HepG2 (cell line): ENCODE results near the gene CEP120. TPM values are rescaled to one million over a fixed set of nuclear protein-coding genes. Genes with fewer than 3 reads are reported as not detected.

ENCODE experiments used
- ARNTL ChIP-seq: sonication (generic); formaldehyde crosslinking; IDR thresholded peaks from 2 replicates; pipeline ENCODE4 v1.4.0; 2020; ENCODE audit warnings: mild to moderate bottlenecking, missing genetic modification reagents
- CEBPB ChIP-seq: IDR thresholded peaks from 2 replicates; pipeline ENCODE4 v1.6.1; 2011; ENCODE audit warnings: low read depth, low read length, improper control_type of control experiment, borderline replicate concordance
- CHD2 ChIP-seq: IDR thresholded peaks from 2 replicates; pipeline ENCODE4 v1.6.1; 2011; ENCODE audit warnings: low read depth, low read length, improper control_type of control experiment
- CREM ChIP-seq, 2 experiments: sonication (generic) in 1 of 2; formaldehyde crosslinking in 1 of 2; IDR thresholded peaks; 2 replicates each; pipeline versions ENCODE4 v1.4.0 to v1.6.1; 2016 to 2020; ENCODE audit warnings: antibody characterized with exemption in 1 of 2, mild to moderate bottlenecking in 1 of 2, missing genetic modification reagents in 1 of 2
- ETV6 ChIP-seq: sonication (generic); formaldehyde crosslinking; conservative IDR thresholded peaks from 2 replicates; pipeline ENCODE4 v1.4.0; 2020; ENCODE audit warnings: missing genetic modification reagents
- GLI4 ChIP-seq: sonication (generic); formaldehyde crosslinking; IDR thresholded peaks from 2 replicates; pipeline ENCODE4 v1.5.1; 2020; ENCODE audit warnings: missing genetic modification reagents, mild to moderate bottlenecking, moderate library complexity, borderline replicate concordance
- GZF1 ChIP-seq: sonication (generic); formaldehyde crosslinking; IDR thresholded peaks from 2 replicates; pipeline ENCODE4 v1.5.1; 2020; ENCODE audit warnings: mild to moderate bottlenecking, missing genetic modification reagents
- NFE2L1 ChIP-seq: sonication (generic); formaldehyde crosslinking; IDR thresholded peaks from 2 replicates; pipeline ENCODE4 v1.4.0; 2020; ENCODE audit warnings: missing genetic modification reagents, mild to moderate bottlenecking, borderline replicate concordance
- PCBP2 ChIP-seq: fragments of 200-400 bp; formaldehyde crosslinking; optimal IDR thresholded peaks from 2 replicates; pipeline ENCODE3; 2018; ENCODE audit warnings: low read length, low read depth; ENCODE audit not compliant: poor library complexity, severe bottlenecking
- POLR2G ChIP-seq: fragments of 200-400 bp; formaldehyde crosslinking; IDR thresholded peaks from 2 replicates; pipeline ENCODE4 v1.6.1; 2018; ENCODE audit warnings: mild to moderate bottlenecking, low read depth, low read length, moderate library complexity
- RBFOX2 ChIP-seq: fragments of 200-400 bp; formaldehyde crosslinking; IDR thresholded peaks from 2 replicates; pipeline ENCODE4 v1.6.1; 2017; ENCODE audit warnings: low read depth, mild to moderate bottlenecking, low read length
- TOE1 ChIP-seq: sonication (generic); formaldehyde crosslinking; IDR thresholded peaks from 2 replicates; pipeline ENCODE4 v1.4.0; 2020; ENCODE audit warnings: mild to moderate bottlenecking, missing genetic modification reagents
- ZEB1 ChIP-seq: IDR thresholded peaks from 2 replicates; pipeline ENCODE4 v1.6.1; 2012; ENCODE audit warnings: mild to moderate bottlenecking, low read depth, inconsistent platforms; ENCODE audit not compliant: insufficient replicate concordance
- ZNF224 ChIP-seq: sonication (generic); formaldehyde crosslinking; IDR thresholded peaks from 2 replicates; pipeline ENCODE4 v1.5.0; 2020; ENCODE audit warnings: mild to moderate bottlenecking, missing genetic modification reagents
- ZNF235 ChIP-seq: sonication (generic); formaldehyde crosslinking; IDR thresholded peaks from 2 replicates; pipeline ENCODE4 v1.8.1; 2023; ENCODE audit warnings: mild to moderate bottlenecking, missing genetic modification reagents, borderline replicate concordance
- ZNF468 ChIP-seq: sonication (generic); formaldehyde crosslinking; IDR thresholded peaks from 2 replicates; pipeline ENCODE4 v1.8.0; 2022; ENCODE audit warnings: mild to moderate bottlenecking, moderate library complexity, missing genetic modification reagents
- ZNF546 ChIP-seq: sonication (generic); formaldehyde crosslinking; conservative IDR thresholded peaks from 2 replicates; pipeline ENCODE4 v1.8.1; 2023; ENCODE audit warnings: mild to moderate bottlenecking, missing genetic modification reagents
- ZNF629 ChIP-seq: sonication (generic); formaldehyde crosslinking; conservative IDR thresholded peaks from 2 replicates; pipeline ENCODE4 v1.5.0; 2020; ENCODE audit warnings: missing genetic modification reagents
- ZNF83 ChIP-seq: sonication (generic); formaldehyde crosslinking; IDR thresholded peaks from 2 replicates; pipeline ENCODE4 v1.4.0; 2020; ENCODE audit warnings: missing genetic modification reagents, mild to moderate bottlenecking, borderline replicate concordance
- ZSCAN22 ChIP-seq: sonication (generic); formaldehyde crosslinking; IDR thresholded peaks from 2 replicates; pipeline ENCODE4 v1.4.0; 2020; ENCODE audit warnings: mild to moderate bottlenecking, missing genetic modification reagents
- polyA plus RNA-seq, 8 experiments: library from polyadenylated mRNA; depleted of rRNA in 3 of 8; stranded (reverse) in 7 of 8; unstranded in 1 of 8; fragments of >200 nt; fragmentation: Illumina TruSeq in 4 of 8; extraction: Trizol in 4 of 8; gene quantifications; 2 replicates each; pipeline versions ENCODE4 v1.2.1 to v1.2.3, GENCODE V29; 2011 to 2016; ENCODE audit warnings: low read depth in 4 of 8, missing spikeins in 1 of 8, mixed read lengths in 1 of 8; ENCODE audit not compliant: insufficient read depth in 1 of 8
- total RNA-seq, 5 experiments: library from RNA; depleted of rRNA; stranded (reverse); fragments of >200 nt; fragmentation: Illumina TruSeq; extraction: Trizol; gene quantifications; 2 replicates each; pipeline ENCODE4 v1.2.3, GENCODE V29; 2016; ENCODE audit warnings: low read depth in 1 of 5
- TF ChIP-seq, protein P1 (sequence below): IDR thresholded peaks from 2 replicates; pipeline ENCODE4 v1.6.1; 2016; ENCODE audit warnings: mild to moderate bottlenecking
- TF ChIP-seq, protein P2 (sequence below): sonication (generic); formaldehyde crosslinking; IDR thresholded peaks from 2 replicates; pipeline ENCODE4 v1.5.0; 2020; ENCODE audit warnings: missing genetic modification reagents
- TF ChIP-seq, protein P3 (sequence below): sonication (generic); formaldehyde crosslinking; conservative IDR thresholded peaks from 2 replicates; pipeline ENCODE4 v1.4.0; 2020; ENCODE audit warnings: missing genetic modification reagents

Gene CEP120
- total and polyA plus RNA-seq, 2 of the 13 experiments (the other 11 are each of a cell fraction or from before 2014, with no cell fraction given) = 8.0 to 14.7 TPM

DNA sequence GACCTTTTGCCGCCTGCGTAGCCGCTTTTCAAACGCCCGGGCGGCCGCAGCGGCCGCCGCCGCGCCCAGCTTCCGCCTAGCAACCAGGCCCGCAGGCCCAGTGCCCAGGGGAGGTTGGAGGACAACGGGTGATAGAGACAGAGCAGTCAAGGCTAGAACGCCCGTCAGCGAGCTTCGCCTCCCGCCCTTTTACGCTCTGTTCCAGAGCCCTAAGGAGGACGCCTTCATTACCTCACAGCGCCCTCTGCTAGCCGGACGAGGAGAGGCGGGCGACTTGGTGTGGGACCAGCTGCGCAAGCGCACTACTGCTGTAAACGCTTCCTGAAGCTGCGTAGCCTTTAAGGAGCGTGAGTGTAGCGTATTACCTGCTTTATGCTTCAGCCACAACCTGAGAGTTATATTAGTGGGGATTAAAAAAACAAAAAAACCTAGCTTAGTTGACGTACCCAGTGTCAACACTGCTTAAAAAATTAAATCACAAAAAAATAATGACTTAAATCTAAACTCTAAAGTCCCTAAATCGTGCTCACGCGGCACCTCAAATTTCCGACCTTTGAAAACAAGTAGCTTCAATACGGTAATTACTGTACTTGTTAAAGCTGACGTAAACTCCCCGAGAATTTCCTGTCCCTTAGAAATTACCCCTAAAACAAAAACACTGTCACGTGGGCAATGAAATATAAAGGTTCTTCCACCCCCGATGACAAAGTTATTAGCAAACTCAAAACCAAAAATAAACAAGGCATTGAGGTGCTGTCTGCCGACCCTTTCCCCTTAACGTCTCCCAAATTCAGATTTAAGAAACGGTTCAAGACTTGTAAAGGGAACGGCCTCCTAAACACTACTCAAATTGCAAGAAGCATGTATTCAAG lies at the start of gene CEP120 (continued):
- TF ChIP-seq NFE2L1 (CRISPR knock-in tag) (no peak), CEBPB (no peak), ZNF468 (CRISPR knock-in tag) (no peak), GLI4 (CRISPR knock-in tag) (no peak), TOE1 (no peak), ZNF235 (CRISPR knock-in tag) (no peak), ZNF629 (no peak), ARNTL (CRISPR knock-in tag) (no peak), CREM (IDR thresholded peaks at IDR 0.05) (peak; percentile 40), CREM (CRISPR knock-in tag; IDR thresholded peaks at IDR 0.05) (no peak), ETV6 (CRISPR knock-in tag) (no peak; the same call in 1 of the 2 replicates), GZF1 (CRISPR knock-in tag) (peak; percentile 100), ZNF546 (peak; percentile 82; the same call in 1 of the 2 replicates), ZSCAN22 (CRISPR knock-in tag) (peak; percentile 20; the same call in 1 of the 2 replicates), POLR2G (peak; percentile 94), RBFOX2 (peak; percentile 92), ZEB1 (no peak), ZNF224 (CRISPR knock-in tag) (0 out of 2 replicates have a peak, but pooled peaks have one; percentile 70), CHD2 (peak; percentile 49; the same call in 1 of the 2 replicates), ZNF83 (no peak), PCBP2 (no peak)
- TF ChIP-seq, protein P1, sequence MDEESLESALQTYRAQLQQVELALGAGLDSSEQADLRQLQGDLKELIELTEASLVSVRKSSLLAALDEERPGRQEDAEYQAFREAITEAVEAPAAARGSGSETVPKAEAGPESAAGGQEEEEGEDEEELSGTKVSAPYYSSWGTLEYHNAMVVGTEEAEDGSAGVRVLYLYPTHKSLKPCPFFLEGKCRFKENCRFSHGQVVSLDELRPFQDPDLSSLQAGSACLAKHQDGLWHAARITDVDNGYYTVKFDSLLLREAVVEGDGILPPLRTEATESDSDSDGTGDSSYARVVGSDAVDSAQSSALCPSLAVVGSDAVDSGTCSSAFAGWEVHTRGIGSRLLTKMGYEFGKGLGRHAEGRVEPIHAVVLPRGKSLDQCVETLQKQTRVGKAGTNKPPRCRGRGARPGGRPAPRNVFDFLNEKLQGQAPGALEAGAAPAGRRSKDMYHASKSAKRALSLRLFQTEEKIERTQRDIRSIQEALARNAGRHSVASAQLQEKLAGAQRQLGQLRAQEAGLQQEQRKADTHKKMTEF (CRISPR knock-in tag) = peak; percentile 89
- TF ChIP-seq, protein P2, sequence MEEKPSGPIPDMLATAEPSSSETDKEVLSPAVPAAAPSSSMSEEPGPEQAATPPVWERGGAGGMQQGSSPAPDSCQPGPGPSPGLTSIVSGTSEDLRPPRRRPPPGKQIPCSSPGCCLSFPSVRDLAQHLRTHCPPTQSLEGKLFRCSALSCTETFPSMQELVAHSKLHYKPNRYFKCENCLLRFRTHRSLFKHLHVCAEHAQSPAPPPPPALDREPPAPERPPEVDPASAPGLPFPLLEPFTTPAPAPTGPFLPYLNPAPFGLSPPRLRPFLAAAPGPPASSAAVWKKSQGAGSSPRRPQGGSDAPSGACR (CRISPR knock-in tag) = peak; percentile 82; the same call in 1 of the 2 replicates
- TF ChIP-seq, protein P3, sequence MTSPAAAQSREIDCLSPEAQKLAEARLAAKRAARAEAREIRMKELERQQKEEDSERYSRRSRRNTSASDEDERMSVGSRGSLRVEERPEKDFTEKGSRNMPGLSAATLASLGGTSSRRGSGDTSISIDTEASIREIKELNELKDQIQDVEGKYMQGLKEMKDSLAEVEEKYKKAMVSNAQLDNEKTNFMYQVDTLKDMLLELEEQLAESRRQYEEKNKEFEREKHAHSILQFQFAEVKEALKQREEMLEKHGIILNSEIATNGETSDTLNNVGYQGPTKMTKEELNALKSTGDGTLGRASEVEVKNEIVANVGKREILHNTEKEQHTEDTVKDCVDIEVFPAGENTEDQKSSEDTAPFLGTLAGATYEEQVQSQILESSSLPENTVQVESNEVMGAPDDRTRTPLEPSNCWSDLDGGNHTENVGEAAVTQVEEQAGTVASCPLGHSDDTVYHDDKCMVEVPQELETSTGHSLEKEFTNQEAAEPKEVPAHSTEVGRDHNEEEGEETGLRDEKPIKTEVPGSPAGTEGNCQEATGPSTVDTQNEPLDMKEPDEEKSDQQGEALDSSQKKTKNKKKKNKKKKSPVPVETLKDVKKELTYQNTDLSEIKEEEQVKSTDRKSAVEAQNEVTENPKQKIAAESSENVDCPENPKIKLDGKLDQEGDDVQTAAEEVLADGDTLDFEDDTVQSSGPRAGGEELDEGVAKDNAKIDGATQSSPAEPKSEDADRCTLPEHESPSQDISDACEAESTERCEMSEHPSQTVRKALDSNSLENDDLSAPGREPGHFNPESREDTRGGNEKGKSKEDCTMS (CRISPR knock-in tag) = no peak
